Mucosa of descending colon (tissue), 3 donors: ENCODE measurements around the gene CCT4. TPM values are rescaled to one million over a fixed set of nuclear protein-coding genes. Genes with fewer than 3 reads are reported as not detected.
"Not testable (repeated sequence)": the region's sequence is repeated elsewhere in the genome, so short reads cannot be mapped to it uniquely, and the experiment has no call there.

Experiments used
- ATAC-seq: fragments of 200-7000 bp; cut with Tn5 transposase; one replicate; pipeline ENCODE4 v1.9.1; 2020; ENCODE audit warnings: mild to moderate bottlenecking, moderate library complexity
- DNase-seq, 3 donors: peaks; one replicate each; pipeline ENCODE4 v3.0.0-alpha.2; 2020
- H3K36me3 ChIP-seq: fragments of 200-600 bp; one replicate; pipeline ENCODE4 v1.8.0; 2021; ENCODE audit warnings: low read depth, mild to moderate bottlenecking
- H3K4me1 ChIP-seq: fragments of 200-600 bp; one replicate; pipeline ENCODE4 v1.8.0; 2021; ENCODE audit warnings: low read depth, mild to moderate bottlenecking
- H3K4me3 ChIP-seq: fragments of 200-600 bp; one replicate; pipeline ENCODE4 v1.8.0; 2021; ENCODE audit warnings: mild to moderate bottlenecking
- H3K9me3 ChIP-seq: fragments of 200-600 bp; one replicate; pipeline ENCODE4 v1.8.0; 2021; ENCODE audit warnings: mild to moderate bottlenecking
- intact Hi-C, 2 donors: fragments of 100-400 bp; cut with DNase I in 1 of 2; cut with micrococcal nuclease in 1 of 2; formaldehyde crosslinking; loops; one replicate each; pipeline versions ENCODE4 v1.11.0 to v1.11.1; 2022; cut with DNase I, micrococcal nuclease
- total RNA-seq, 3 donors: library from RNA; stranded (reverse); fragmentation: NEBNext Ultra II Directional in 2 of 3; extraction: Animal tissue kit (Norgen Biotek cat#: 25700) in 2 of 3; gene quantifications; one replicate each; pipeline versions ENCODE4 v1.2.1 to v1.2.4, GENCODE V29; 2021 to 2023
- TF ChIP-seq, protein P1 (sequence below): fragments of 200-600 bp; IDR thresholded peaks from one replicate; pipeline ENCODE4 v1.8.0; 2022; ENCODE audit warnings: antibody characterized with exemption, mild to moderate bottlenecking
- donor health status: DM: no; HTN: no; CAD: no; lungs with moderate emphysema.
- donor health status: DM: no; HTN: no; CAD: no.
- donor health status: DM: no; HTN: yes; CAD: no.

CCT4 gene
- total RNA-seq, 3 donors from 2014 or later = 65.7 to 104 (median 80.4) TPM

DNA sequence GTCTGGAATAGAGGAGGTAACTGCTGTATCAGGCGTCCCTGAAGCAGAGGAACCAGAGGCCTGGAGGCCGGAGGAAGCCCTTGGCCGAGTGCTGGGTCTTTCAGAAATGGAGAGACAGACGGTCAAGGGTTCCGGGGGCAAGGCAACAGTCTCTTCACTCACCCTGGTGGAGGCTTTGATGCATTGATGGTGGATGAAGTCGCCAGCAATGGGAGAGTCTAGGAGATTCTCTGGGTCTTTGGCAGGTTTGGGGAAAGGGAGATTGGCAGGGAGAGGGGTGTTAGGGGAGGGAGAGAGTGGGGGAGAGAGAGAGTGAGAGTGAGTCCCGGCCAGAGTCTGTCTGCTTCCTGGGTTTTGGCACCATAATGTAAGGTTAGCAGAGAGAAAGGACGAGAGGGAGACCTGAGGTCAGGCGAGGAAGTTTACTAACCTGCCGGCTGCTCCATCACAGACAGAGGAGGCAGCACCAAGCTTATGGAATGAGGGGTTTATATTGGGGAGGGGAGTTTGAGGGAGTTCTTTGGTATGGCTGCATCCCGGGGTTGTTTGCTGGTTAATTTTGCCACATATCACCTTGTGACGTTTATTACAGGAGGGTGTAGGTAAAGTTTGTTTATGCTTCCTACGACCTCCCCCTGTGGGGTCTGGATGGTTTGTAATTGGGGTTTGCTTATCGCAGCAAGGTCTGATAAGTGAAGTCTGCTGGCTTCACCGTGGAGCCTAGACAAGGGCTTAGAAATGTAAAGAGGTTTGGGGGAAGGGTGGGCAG is 36.6 kb upstream of the CCT4 start:
- DNase-seq (no peak), ATAC-seq (no peak)
- TF ChIP-seq, protein P1, sequence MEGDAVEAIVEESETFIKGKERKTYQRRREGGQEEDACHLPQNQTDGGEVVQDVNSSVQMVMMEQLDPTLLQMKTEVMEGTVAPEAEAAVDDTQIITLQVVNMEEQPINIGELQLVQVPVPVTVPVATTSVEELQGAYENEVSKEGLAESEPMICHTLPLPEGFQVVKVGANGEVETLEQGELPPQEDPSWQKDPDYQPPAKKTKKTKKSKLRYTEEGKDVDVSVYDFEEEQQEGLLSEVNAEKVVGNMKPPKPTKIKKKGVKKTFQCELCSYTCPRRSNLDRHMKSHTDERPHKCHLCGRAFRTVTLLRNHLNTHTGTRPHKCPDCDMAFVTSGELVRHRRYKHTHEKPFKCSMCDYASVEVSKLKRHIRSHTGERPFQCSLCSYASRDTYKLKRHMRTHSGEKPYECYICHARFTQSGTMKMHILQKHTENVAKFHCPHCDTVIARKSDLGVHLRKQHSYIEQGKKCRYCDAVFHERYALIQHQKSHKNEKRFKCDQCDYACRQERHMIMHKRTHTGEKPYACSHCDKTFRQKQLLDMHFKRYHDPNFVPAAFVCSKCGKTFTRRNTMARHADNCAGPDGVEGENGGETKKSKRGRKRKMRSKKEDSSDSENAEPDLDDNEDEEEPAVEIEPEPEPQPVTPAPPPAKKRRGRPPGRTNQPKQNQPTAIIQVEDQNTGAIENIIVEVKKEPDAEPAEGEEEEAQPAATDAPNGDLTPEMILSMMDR = no peak
- intact Hi-C loops = no loop called here
- Histone ChIP-seq H3K4me1 (no peaks in the 10 kb centered on the region), H3K36me3 (no peaks in the 10 kb centered on the region), H3K9me3 (no peaks in the 10 kb centered on the region), H3K4me3 (no peak overlapping the region)

DNA sequence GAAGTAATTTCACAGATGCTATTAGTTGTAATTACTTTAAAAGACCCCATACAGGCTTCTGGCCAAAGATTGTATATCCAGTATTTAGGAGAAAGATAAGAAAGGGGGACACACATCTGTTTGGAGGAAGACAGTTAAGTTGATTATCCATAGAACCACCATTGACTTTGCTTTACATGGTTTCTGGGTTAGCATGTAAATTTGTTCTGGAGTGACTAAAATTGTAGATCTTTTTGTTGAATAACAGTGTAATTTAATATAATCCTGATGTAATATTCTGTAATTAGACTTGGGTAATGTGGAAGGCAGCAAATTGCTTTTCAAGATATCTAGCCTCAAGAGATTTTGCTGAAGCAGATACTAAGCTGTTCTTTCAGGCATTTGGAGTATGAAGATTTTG is 34.3 kb upstream of the CCT4 start:
- Histone ChIP-seq H3K4me1 (no peaks in the 10 kb centered on the region), H3K9me3 (no peaks in the 10 kb centered on the region), H3K4me3 (no peak overlapping the region), H3K36me3 (no peaks in the 10 kb centered on the region)
- DNase-seq = no peak
- intact Hi-C loops = no loop called here
- no peak for ATAC-seq
- TF ChIP-seq, protein P1 = no peak

DNA sequence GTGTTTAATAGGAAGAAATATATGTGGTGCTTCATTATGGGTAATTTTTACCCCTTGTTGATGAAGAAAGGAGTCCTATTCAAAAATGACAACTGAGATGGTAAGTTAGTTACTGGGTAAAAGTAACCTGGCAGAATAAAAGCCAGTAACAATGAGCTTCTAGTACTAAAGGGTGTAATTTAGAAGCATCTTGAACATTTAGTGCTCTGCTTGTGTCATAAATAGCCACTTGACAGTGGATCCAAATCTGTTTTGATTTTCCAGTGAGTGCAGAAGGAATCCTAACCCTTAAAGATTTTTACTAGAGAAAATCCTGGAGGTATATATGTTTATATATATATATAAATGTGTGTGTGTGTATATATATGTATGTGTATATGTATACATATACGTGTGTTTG is 32.1 kb upstream of the CCT4 start:
- ATAC-seq = no peak
- Histone ChIP-seq H3K9me3 (no peaks in the 10 kb centered on the region), H3K4me1 (no peaks in the 10 kb centered on the region), H3K36me3 (no peaks in the 10 kb centered on the region), H3K4me3 (no peak overlapping the region)
- intact Hi-C loops = no loop called here
- DNase-seq = no peak
- TF ChIP-seq, protein P1 = no peak

DNA sequence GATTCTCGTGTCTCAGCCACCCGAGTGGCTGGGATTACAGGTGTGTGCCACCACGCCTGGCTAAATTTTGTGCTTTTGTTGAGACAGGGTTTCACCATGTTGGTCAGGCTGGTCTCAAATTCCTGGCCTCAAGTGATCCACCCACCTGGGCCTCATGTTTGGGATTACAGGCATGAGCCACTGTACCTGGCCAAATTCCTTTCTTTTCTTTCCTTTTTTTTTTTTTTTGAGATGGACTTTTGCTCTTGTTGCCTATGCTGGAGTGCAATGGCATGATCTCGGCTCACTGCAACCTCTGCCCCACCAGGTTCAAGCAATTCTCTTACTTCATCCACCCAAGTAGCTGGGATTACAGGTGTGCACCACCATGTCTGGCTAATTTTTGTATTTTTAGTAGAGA is 26.3 kb upstream of the CCT4 start:
- not testable (repeated sequence) for H3K4me1 ChIP-seq, H3K4me3 ChIP-seq, H3K36me3 ChIP-seq, H3K9me3 ChIP-seq, DNase-seq, ATAC-seq
- intact Hi-C loops = loop anchor here in 1 of 2 donors (5.0 kb wide), 1 partner anchor 498 kb away; no protein-coding TSS in a partner anchor

DNA sequence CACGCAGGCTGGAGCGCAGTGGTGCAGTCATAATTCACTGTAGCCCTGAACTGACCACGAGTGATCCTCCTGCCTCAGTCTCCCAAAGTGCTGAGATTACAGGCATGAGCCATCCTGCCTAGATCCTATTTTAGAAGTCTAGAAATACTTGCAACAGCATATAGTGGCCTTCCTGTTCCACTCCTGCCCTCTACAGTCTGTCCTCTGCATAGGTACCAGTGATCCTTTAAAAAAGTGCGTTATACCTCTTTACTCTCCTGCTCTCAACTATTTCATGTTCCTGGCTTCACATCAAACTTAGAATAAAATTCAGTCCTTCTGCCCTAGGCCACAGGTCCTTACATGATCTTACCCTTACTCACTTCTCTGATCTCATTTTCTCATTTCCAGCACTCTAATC is 23.1 kb upstream of the CCT4 start:
- Histone ChIP-seq H3K36me3 (no peaks in the 10 kb centered on the region), H3K9me3 (no peaks in the 10 kb centered on the region), H3K4me3 (no peak overlapping the region), H3K4me1 (peaks cover 4% of the 10 kb centered on the region)
- TF ChIP-seq, protein P1 = no peak
- no peak for DNase-seq
- no peak for ATAC-seq
- intact Hi-C loops = no loop called here

DNA sequence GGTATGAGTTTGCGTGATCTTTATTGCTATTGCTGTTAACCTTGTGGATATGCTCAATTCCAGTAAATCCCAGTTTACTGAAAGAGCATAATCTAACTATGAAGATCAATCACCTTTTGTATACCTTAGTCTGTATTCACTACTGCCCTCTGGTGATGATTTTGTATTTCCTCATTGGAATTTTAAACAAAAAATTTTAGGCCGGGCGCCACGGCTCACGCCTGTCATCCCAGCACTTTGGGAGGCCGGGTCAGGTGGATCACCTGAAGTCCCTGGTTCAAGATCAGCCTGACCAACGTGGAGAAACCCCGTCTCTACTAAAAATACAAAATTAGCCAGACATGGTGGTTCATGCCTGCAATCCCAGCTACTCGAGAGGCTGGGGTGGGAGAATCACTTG is 22.1 kb upstream of the CCT4 start:
- TF ChIP-seq, protein P1 = no peak
- DNase-seq (no peak), ATAC-seq (no peak)
- Histone ChIP-seq H3K4me3 (no peak overlapping the region), H3K4me1 (peaks cover 10% of the 10 kb centered on the region), H3K36me3 (no peaks in the 10 kb centered on the region), H3K9me3 (no peaks in the 10 kb centered on the region)
- intact Hi-C loops = no loop called here
